Activated naive CD8-positive, alpha-beta T cell (primary cell): ENCODE data around the gene SH2D5.
"Not testable (repeated sequence)": the region's sequence is repeated elsewhere in the genome, so short reads cannot be mapped to it uniquely, and the experiment has no call there.

Source experiments
- H3K27ac Mint-ChIP-seq: one replicate; pipeline ENCODE4 v1.8.0; 2021; ENCODE audit warnings: mixed read lengths
- H3K27me3 Mint-ChIP-seq: one replicate; pipeline ENCODE4 v1.8.0; 2021; ENCODE audit warnings: mixed read lengths
- H3K36me3 Mint-ChIP-seq: one replicate; pipeline ENCODE4 v1.8.0; 2021; ENCODE audit warnings: mixed read lengths
- H3K4me1 Mint-ChIP-seq: one replicate; pipeline ENCODE4 v1.8.0; 2021; ENCODE audit warnings: low read depth, mixed read lengths
- H3K4me3 Mint-ChIP-seq: one replicate; pipeline ENCODE4 v1.8.0; 2021; ENCODE audit warnings: mild to moderate bottlenecking, mixed read lengths
- H3K9me3 Mint-ChIP-seq: one replicate; pipeline ENCODE4 v1.8.0; 2021; ENCODE audit warnings: low read depth, mixed read lengths

SH2D5 gene

DNA sequence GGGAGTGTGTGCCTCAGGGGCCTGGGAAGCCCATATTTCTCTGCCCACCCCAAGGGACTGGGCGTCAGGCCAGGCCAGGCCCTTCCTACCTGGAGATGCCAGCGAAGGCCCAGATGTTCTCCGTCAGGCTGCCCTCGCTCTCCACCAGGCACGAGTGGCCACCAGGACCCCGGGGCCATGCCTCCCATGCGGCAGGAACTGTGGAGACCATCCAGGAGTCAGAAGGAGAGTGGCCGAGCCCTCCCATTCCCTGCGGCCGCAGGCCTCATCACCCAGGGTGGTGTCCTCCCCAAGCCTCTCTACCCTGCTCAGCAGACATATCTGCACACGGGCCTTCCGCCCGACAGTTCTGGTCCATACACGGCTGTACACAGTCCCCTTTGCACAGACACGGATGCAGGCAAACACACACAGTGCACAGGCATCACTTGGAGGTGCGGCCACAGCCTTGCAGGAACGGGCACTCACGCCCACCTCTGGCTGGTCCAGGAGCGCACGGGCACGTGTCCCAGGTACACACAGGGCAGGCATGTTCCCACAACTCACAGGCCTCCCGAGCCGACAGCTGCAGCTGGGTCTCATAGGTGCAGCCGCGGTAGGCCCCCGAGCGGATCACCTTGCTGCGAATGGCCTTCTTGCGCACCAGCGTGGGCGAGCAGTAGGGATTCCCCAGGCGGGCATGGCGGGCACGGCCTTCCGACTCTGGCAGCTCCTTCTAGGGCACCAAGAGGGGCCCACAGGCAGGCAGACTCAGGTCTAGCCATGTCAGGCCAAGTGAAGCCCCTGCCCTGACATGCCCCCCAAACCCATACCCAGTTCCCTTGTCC is 8.8 kb downstream of the SH2D5 start:
- H3K27me3 Mint-ChIP-seq: peaks cover 2% of the 10 kb centered on the region
- H3K27ac Mint-ChIP-seq: no peak overlapping the region

DNA sequence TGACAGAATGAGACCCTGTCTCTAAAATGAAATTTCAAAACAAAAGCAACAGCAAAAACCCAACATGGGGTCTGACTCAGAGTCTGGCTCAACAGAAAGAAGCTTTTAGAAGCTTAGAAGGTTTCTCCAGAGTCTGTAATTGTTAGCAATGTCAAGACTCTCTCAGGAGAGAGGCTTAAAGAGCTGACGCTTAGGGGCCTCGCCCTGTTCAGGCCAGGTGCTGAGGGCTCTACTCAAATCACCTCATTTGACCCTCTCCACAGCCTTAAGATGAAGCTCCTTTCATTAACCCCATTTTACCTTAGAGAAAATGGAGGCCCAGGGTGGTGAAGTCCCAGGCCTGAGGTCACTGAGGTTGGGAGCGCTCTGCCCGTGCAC is 9.4 kb downstream of the SH2D5 start:
- Mint-ChIP-seq H3K4me3 (no peak overlapping the region), H3K4me1 (peaks cover 4% of the 10 kb centered on the region), H3K27ac (no peak overlapping the region), H3K36me3 (no peaks in the 10 kb centered on the region), H3K9me3 (no peaks in the 10 kb centered on the region), H3K27me3 (peaks cover 3% of the 10 kb centered on the region)

More for the DNA sequence above, 8.8 kb downstream of the SH2D5 start:
- Mint-ChIP-seq H3K4me1 (peaks cover 1% of the 10 kb centered on the region), H3K4me3 (no peak overlapping the region), H3K9me3 (no peaks in the 10 kb centered on the region), H3K36me3 (no peaks in the 10 kb centered on the region)

DNA sequence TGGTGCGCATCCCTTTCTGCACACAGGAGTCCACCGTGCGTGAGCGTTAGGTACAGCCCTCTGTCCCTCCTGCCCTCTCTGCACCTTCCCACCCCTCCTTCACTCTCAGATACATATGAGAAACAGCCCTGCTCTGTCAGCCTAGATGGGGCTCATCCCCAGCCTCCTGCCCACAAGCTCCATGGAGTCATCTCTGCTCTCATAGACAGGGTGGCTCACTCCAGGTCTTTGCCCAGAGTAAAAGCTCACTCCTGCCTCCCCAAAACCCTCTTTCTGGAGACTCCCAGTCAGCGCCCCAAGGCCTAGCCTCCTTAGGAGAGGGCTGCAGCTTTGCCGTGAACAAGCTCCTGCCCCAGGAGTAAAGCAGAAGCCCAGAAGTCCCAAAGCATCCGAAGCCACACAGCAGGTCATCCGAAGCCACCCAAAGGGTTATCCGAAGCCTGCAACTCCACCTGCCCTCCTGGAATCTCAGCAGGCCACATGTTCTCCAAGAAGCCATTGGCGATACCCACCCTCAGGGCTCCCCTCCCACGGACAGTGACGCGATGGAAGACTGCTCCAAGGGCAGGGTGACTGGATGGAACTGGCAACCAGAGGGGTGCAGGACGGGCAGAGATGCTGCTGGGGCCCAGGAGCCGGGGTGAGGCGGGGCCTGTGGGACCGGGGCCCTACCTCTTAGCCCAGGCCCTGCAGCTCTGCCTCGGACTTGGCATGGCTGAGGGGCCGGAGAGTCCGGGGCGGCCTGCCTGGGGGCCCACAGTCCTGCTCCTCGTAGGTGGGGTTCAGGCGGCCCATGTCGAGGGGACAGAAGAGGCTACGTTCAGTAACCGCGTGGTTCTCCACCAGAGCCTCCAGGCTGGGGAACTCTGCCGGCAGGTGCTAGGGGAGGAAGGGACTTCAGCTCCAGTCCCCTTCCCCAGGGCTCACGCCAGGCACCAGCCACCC is 11.1 kb downstream of the SH2D5 start:
- no peaks in the 10 kb centered on the region for H3K36me3 Mint-ChIP-seq
- H3K4me3 Mint-ChIP-seq: no peak overlapping the region
- peaks cover 10% of the 10 kb centered on the region for H3K4me1 Mint-ChIP-seq
- peaks cover 7% of the 10 kb centered on the region for H3K27me3 Mint-ChIP-seq
- no peaks in the 10 kb centered on the region for H3K9me3 Mint-ChIP-seq
- H3K27ac Mint-ChIP-seq: no peak overlapping the region

DNA sequence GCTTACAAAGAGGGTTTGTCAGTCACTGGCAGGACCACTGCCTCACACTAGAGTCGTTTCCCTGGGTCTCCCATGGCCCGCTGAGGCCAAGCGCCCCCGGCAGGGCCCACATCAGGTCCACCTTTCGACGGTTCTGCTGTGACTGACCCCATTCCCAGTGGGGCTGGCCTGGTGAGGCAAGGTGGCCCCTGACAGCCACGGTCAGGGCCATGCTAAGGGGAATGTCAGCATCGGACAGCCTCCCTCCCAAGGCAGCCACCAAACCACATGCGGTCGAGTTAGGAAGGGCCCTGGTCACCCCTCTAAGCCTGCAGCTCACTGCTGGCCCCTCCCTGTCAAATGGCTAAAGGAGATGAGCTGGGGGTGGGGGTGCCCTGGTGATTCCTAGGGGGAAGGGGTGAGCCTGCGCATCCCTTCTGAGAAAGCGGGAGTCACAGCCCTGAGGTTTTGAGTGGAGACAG is 11.8 kb downstream of the SH2D5 start:
- H3K36me3 Mint-ChIP-seq: no peaks in the 10 kb centered on the region
- H3K27ac Mint-ChIP-seq: no peak overlapping the region
- H3K4me3 Mint-ChIP-seq: no peak overlapping the region
- peaks cover 12% of the 10 kb centered on the region for H3K27me3 Mint-ChIP-seq
- H3K4me1 Mint-ChIP-seq: peaks cover 13% of the 10 kb centered on the region
- no peaks in the 10 kb centered on the region for H3K9me3 Mint-ChIP-seq

DNA sequence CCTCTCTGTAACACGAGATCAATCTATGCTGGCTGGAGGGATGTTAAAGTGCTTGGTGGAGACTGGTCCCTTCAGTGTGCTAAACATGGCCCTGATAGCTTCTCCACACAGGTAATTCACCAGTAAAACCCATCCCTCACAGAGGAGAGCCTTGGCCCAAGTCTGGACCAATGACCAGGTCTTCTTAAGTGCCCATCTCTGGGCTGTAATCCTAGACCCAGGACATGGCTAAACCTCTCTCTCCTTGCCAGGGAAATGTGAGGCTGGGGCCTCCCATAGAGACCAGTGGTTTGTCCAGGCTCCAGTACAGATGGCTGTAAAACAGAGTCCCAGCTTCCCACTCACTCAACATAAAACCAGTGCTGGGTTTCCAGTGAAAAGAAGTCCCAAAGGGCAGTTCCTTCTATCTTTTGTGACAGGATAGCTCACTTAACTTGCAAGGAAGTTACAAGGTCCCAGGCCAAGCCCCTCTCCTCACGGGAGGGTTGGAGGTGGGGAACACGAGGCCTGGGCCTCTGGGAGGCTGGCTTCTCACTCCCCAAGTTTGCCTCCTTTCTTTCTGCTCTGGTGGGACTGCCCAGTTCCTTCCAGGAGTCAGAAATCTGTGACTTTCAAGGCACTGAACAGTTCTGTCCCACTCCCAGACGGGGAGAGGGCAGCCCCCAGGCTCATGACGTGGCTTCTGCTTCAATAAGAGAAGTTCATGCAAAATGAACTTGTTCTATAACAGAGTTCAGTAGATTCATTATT is 12.5 kb downstream of the SH2D5 start:
- no peaks in the 10 kb centered on the region for H3K9me3 Mint-ChIP-seq
- H3K4me3 Mint-ChIP-seq: no peak overlapping the region
- peaks cover 16% of the 10 kb centered on the region for H3K27me3 Mint-ChIP-seq
- no peak overlapping the region for H3K27ac Mint-ChIP-seq
- no peaks in the 10 kb centered on the region for H3K36me3 Mint-ChIP-seq
- H3K4me1 Mint-ChIP-seq: peaks cover 13% of the 10 kb centered on the region

DNA sequence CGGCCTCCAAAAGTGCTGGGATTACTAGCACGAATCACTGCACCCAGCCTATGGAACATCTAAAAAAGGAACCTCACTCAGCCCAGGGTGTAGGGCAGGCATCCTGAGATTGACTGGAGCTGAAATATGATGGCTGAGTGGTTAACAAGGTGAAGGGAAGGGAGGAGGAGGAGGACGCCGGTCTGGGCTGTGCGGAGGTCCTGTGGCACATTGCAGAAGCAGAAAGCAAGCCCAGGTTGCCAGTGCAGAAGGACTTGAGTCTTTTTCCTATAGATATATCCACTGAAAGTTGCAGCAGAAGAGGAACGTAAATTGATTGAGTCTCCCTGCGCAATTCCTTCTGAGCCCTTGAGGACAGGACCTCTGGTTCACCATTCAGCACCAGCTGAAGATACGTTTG is 13.2 kb downstream of the SH2D5 start:
- no peaks in the 10 kb centered on the region for H3K36me3 Mint-ChIP-seq
- H3K27me3 Mint-ChIP-seq: peaks cover 16% of the 10 kb centered on the region
- H3K9me3 Mint-ChIP-seq: no peaks in the 10 kb centered on the region
- H3K4me1 Mint-ChIP-seq: peaks cover 13% of the 10 kb centered on the region
- no peak overlapping the region for H3K4me3 Mint-ChIP-seq
- H3K27ac Mint-ChIP-seq: no peak overlapping the region

DNA sequence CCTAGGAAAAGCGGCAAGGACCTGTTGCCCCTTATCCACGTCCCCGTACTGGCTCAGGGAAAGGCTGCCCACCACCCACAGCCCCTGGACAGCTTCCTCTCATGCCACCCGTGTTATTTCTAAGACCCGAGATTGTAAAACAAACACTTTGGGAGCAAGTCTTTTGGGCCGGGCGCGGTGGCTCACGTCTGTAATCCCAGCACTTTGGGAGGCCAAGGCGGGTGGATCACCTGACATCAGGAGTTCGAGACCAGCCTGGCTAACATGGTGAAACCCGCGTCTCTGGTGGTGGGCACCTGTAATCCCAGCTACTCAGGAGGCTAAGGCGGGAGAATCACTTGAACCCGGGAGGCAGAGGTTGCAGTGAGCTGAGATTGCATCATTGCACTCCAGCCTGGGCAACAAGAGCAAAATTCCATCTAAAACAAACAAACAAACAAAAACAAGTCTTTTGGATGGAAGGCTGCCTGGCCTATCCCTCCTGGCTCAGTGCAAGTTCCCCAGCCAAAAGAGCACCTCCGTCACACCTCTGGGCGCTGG is 14.1 kb downstream of the SH2D5 start:
- Mint-ChIP-seq H3K4me1 (peaks cover 13% of the 10 kb centered on the region), H3K4me3 (peak overlapping the region; percentile 56), H3K27me3 (peaks cover 16% of the 10 kb centered on the region)
- H3K9me3 Mint-ChIP-seq, H3K36me3 Mint-ChIP-seq, H3K27ac Mint-ChIP-seq: not testable (repeated sequence)

DNA sequence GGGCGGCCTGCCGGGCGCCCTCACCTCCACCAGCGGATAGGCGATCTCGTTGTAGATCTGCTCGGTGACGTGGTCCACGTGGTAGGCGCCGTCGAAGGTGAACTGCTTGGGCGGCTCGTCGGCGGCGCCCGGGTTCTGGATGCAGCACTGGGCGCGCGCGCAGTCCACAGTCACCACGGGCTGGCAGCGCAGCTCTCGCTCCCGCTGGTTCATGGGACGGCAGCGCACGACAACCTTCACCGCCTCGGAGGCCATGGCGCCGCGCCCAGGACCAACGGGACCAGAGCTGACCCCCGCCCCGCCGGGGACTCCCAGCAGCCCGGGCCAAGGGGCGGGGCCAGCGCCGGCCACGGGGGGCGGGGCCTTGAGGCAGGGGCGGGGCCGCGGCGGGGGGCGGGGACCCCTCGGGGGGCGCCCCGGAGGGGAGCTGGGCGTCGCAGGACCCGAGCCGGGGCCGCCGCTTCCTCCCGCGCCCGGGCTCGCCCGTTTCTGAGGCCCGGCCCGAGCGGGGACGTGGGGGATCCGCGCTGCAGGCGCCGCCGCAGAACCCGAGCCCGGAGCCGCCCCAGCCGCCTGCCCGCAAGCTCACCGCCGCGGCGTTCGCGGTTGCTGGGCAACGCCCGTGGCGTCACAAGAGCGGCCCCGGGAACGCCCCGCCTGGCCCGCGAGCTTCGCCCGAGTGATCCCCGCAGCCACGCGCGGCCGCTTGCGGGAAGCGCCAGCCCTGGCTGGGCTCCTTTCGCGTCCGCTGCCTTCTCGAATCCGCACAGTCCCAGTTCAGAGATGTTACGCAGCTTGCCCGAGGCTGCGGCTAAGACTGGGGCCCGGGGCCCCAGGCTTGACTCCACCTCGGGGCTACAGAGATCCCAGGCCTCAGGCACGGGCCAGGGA is 14.8 kb downstream of the SH2D5 start, which contains the start of gene KIF17:
TSS of gene KIF17 (minus strand) at position 556 of the 891 bp plus-strand sequence. CDS start at position 255, 301 bp downstream.
- no peaks in the 10 kb centered on the region for H3K36me3 Mint-ChIP-seq
- peaks cover 13% of the 10 kb centered on the region for H3K4me1 Mint-ChIP-seq
- H3K4me3 Mint-ChIP-seq: peak within 1 kb of the TSS; percentile 76
- H3K27me3 Mint-ChIP-seq: peaks cover 18% of the 10 kb centered on the region
- no peaks in the 10 kb centered on the region for H3K9me3 Mint-ChIP-seq
- no peak within 1 kb of the TSS for H3K27ac Mint-ChIP-seq

DNA sequence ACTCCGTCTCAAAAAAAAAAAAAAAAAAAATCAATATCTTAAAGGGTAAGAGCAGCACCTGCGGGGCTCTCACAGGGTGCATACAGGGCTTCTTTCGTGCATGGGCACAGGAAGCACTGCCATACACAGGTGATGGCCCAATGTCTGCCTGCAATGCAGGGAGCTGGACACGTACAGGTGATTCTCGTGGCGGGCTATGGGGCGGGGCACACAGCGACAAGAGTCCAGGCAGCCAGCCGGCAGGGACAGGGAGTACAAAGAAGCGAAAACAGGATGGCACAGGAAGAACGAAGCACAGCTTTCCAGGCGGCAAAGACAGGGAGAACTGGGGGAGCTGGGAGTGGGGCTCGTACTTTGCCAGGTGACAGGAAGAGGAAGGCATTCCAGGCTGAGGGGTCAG is 16.3 kb downstream of the SH2D5 start:
- H3K4me3 Mint-ChIP-seq: peak overlapping the region; percentile 76
- H3K27ac Mint-ChIP-seq: no peak overlapping the region
- peaks cover 13% of the 10 kb centered on the region for H3K4me1 Mint-ChIP-seq
- H3K9me3 Mint-ChIP-seq: no peaks in the 10 kb centered on the region
- peaks cover 18% of the 10 kb centered on the region for H3K27me3 Mint-ChIP-seq
- no peaks in the 10 kb centered on the region for H3K36me3 Mint-ChIP-seq

DNA sequence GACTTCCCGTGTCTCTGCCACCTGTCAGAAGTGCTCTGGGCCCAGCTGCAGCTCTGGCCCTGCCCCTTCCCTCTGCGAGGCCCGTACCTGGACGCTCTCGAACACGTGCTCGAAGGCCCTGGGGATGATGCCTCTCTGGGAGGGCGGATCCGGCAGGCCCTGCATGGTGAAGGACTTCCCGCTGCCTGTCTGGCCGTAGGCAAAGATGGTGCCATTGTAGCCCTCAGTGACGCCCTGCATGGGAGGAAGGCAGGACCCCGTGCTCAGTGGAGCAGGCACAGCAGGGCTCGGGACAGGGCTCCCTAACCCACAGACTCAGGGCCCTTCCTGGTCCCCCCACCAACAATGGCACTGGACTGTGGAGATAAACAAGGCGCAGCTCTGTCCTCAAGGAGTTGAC is 17.1 kb downstream of the SH2D5 start:
- H3K36me3 Mint-ChIP-seq: no peaks in the 10 kb centered on the region
- peaks cover 18% of the 10 kb centered on the region for H3K27me3 Mint-ChIP-seq
- no peaks in the 10 kb centered on the region for H3K9me3 Mint-ChIP-seq
- H3K27ac Mint-ChIP-seq: no peak overlapping the region
- H3K4me3 Mint-ChIP-seq: no peak overlapping the region
- H3K4me1 Mint-ChIP-seq: peaks cover 13% of the 10 kb centered on the region

DNA sequence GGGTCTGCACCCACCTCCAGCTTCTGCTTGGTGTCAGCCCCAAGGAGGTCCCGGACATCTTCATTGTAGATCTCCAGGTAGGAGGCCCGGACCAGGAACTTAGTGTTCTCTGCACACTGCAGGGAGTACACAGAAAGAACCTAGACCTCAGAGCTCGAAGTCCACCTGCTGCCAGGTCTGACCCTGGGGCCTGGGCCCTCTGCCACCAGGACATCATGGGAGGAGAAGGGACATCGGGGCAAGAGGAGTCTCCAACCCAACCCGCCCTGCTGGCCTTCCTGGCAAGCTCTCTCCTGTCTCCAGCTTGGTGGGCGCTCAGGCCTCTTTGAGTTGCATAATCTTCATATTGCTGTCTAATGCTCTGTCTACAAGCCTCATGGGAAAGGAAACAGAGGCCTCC is 19.1 kb downstream of the SH2D5 start:
- H3K27me3 Mint-ChIP-seq: peaks cover 16% of the 10 kb centered on the region
- H3K36me3 Mint-ChIP-seq: no peaks in the 10 kb centered on the region
- no peak overlapping the region for H3K4me3 Mint-ChIP-seq
- H3K27ac Mint-ChIP-seq: no peak overlapping the region
- H3K4me1 Mint-ChIP-seq: peaks cover 11% of the 10 kb centered on the region
- no peaks in the 10 kb centered on the region for H3K9me3 Mint-ChIP-seq

DNA sequence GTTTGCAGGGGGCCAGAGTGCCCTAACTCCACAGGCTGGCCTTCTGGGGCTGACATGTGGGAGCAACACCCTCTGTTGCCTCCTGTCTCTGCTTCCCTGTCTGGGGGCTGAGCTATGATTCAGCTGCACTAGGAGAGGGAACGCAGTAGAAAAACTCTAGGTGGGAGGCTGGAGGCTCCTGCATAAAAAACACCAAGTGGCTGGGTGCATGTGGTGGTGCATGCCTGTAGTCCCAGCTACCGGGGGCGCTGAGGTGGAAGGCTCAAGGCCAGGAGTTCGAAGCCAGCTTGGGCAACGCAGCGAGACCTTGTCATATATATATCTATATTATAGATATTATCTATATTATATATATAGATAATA is 20.3 kb downstream of the SH2D5 start:
- Mint-ChIP-seq H3K36me3 (no peaks in the 10 kb centered on the region), H3K27me3 (peaks cover 18% of the 10 kb centered on the region), H3K27ac (no peak overlapping the region), H3K4me3 (no peak overlapping the region), H3K4me1 (peaks cover 9% of the 10 kb centered on the region), H3K9me3 (no peaks in the 10 kb centered on the region)

DNA sequence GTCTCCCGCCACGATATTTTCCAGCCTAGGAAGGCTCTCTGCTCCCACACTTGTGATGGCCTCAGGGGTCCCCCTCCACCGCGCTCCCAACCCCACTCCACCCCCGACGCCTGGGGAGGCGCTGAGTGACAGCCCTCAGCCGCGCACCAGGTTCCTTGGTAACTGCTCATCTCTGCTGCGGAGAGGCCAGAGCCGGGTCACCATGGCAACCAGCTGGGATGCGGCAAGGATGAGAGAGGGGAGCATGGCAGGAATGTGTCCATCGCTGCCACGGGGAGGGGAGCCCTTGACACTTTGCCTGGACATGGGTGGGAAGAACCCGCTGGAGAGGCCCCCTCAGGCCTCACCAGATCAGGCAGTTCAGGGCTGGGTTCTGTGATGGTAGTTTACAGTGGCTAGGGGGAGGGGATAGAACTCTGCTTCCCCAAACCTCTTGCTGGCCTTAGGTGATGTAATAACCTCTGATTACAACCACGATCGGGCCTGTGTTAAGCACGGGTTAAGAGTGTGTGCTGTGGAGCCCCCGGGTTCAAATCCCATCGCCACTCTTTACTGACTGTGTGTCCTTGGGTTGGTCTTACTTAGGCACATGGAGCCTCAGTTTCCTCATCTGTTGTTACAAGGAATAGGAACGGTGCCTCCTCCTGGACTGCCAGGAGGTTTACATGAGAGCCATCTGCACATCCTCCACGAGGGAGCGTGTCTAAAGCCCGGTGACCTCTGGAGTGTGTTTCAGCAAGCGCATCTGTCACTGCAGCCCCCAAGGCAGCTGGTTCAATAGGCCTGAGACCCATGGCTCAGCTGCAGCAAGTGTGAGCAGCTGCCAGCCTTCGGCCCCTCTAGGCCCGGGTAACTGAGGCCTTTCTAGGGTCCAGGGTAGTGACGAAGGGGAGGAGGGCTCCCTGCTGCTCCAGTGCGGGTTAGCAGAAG is 21.0 kb downstream of the SH2D5 start:
- Mint-ChIP-seq H3K9me3 (no peaks in the 10 kb centered on the region), H3K36me3 (no peaks in the 10 kb centered on the region), H3K27ac (no peak overlapping the region), H3K4me3 (no peak overlapping the region), H3K27me3 (peaks cover 15% of the 10 kb centered on the region), H3K4me1 (peaks cover 4% of the 10 kb centered on the region)
